H1 (cell line): ENCODE data around the gene GPR176. TPM values are rescaled to one million over a fixed set of nuclear protein-coding genes. Genes with fewer than 3 reads are reported as not detected.

ENCODE experiments used
- CTCF ChIA-PET: fragments of 300-600 bp; sonication (Branson Sonifier 250); formaldehyde crosslinking; loops from one replicate; lab custom pipeline; 2021; ENCODE audit not compliant: partially characterized antibody; lab: Charles Lee
- POLR2A ChIA-PET: fragments of 300-600 bp; sonication (Branson Sonifier 250); formaldehyde crosslinking; loops from one replicate; lab custom pipeline; 2021; ENCODE audit warnings: inconsistent platforms; ENCODE audit not compliant: partially characterized antibody; lab: Charles Lee
- DNase-seq, 2 experiments: peaks; one replicate each; pipeline versions ENCODE4 v3.0.0 to v3.0.0-alpha.2; 2010 to 2022; ENCODE audit warnings: low spot score in 2 of 2, low read depth in 1 of 2, mixed read lengths in 1 of 2
- FAIRE-seq: peaks from 2 replicates; lab custom pipeline; 2011; peaks lifted over from hg19 to GRCh38; lab: Jason Lieb, UNC
- H2AFZ ChIP-seq: 2 replicates; pipeline ENCODE4 v1.8.1; 2012; ENCODE audit warnings: low read length, inconsistent platforms
- H2AK5ac ChIP-seq: 2 replicates; pipeline ENCODE4 v1.6.1; 2013; ENCODE audit warnings: low read depth, low read length
- H2BK120ac ChIP-seq: replicated peaks from 2 replicates; pipeline ENCODE3; 2013; ENCODE audit warnings: low read depth, low read length, inconsistent platforms
- H2BK12ac ChIP-seq: 2 replicates; pipeline ENCODE4 v1.6.1; 2013; ENCODE audit warnings: low read depth, low read length
- H2BK15ac ChIP-seq: 2 replicates; pipeline ENCODE4 v1.6.1; 2013; ENCODE audit warnings: low read length
- H2BK20ac ChIP-seq: 2 replicates; pipeline ENCODE4 v1.6.1; 2013; ENCODE audit warnings: low read length
- H2BK5ac ChIP-seq: 2 replicates; pipeline ENCODE4 v1.6.1; 2013; ENCODE audit warnings: low read depth, low read length
- H3K14ac ChIP-seq: 2 replicates; pipeline ENCODE4 v1.6.1; 2013; ENCODE audit warnings: inconsistent platforms; ENCODE audit not compliant: insufficient read length
- H3K18ac ChIP-seq: 2 replicates; pipeline ENCODE4 v1.6.1; 2013; ENCODE audit warnings: low read length; ENCODE audit errors: extremely low read depth
- H3K23ac ChIP-seq: 2 replicates; pipeline ENCODE4 v1.6.1; 2013; ENCODE audit warnings: inconsistent platforms; ENCODE audit not compliant: insufficient read length
- H3K23me2 ChIP-seq: 2 replicates; pipeline ENCODE4 v1.6.1; 2013; ENCODE audit warnings: low read depth, low read length
- H3K27ac ChIP-seq: 2 replicates; pipeline ENCODE4 v1.6.1; 2011; ENCODE audit warnings: low read depth, low read length, inconsistent platforms
- H3K27me3 ChIP-seq, 4 experiments: replicated peaks in 1 of 4; 1 replicate in 1 of 4; 2 replicates in 3 of 4; pipeline versions ENCODE4 v1.6.1 to v1.8.1; 2011 to 2013; ENCODE audit warnings: low read length in 3 of 4, mild to moderate bottlenecking in 3 of 4, inconsistent platforms in 2 of 4, mixed read lengths in 2 of 4, moderate library complexity in 1 of 4; ENCODE audit not compliant: control insufficient read depth in 3 of 4, insufficient read depth in 3 of 4; ENCODE audit errors: extremely low read depth in 1 of 4
- H3K36me3 ChIP-seq, 4 experiments: 2 replicates each; pipeline versions ENCODE4 v1.6.1 to v1.8.1; 2011 to 2013; ENCODE audit warnings: mild to moderate bottlenecking in 4 of 4, low read length in 3 of 4, moderate library complexity in 2 of 4, control low read depth in 1 of 4, inconsistent platforms in 1 of 4; ENCODE audit not compliant: insufficient read depth in 4 of 4, control insufficient read depth in 2 of 4
- H3K4ac ChIP-seq: replicated peaks from 2 replicates; pipeline ENCODE3; 2013; ENCODE audit warnings: low read length, low read depth, mixed read lengths, inconsistent platforms; ENCODE audit not compliant: insufficient read length
- H3K4me1 ChIP-seq, 4 experiments: replicated peaks in 1 of 4; 1 replicate in 1 of 4; 2 replicates in 3 of 4; pipeline versions ENCODE4 v1.6.1 to v1.8.1; 2011 to 2013; ENCODE audit warnings: low read length in 3 of 4, inconsistent platforms in 2 of 4, mixed read lengths in 1 of 4; ENCODE audit not compliant: insufficient read depth in 4 of 4, control insufficient read depth in 3 of 4
- H3K4me2 ChIP-seq, 2 experiments: 2 replicates each; pipeline versions ENCODE4 v1.6.1 to v1.8.1; 2011 to 2013; ENCODE audit warnings: low read depth in 2 of 2, low read length in 2 of 2, control low read depth in 1 of 2, inconsistent platforms in 1 of 2, mild to moderate bottlenecking in 1 of 2; ENCODE audit not compliant: insufficient read depth in 1 of 2
- H3K4me3 ChIP-seq, 4 experiments: fragments of 200-600, 300-600 bp in 1 of 4; sonication (generic), shearing (Covaris generic), sonication (Bioruptor Twin) in 1 of 4; 2 replicates each; pipeline versions ENCODE4 v1.5.1 to v1.8.1; 2011 to 2016; ENCODE audit warnings: low read length in 4 of 4, low read depth in 3 of 4, control low read depth in 2 of 4, inconsistent platforms in 2 of 4, mild to moderate bottlenecking in 2 of 4, mixed read lengths in 1 of 4, moderate library complexity in 1 of 4; ENCODE audit not compliant: insufficient read depth in 2 of 4; ENCODE audit errors: extremely low read depth in 1 of 4
- H3K56ac ChIP-seq: replicated peaks from 2 replicates; pipeline ENCODE3; 2013; ENCODE audit warnings: low read depth, mild to moderate bottlenecking, mixed read lengths, low read length, inconsistent platforms; ENCODE audit not compliant: insufficient read length
- H3K79me1 ChIP-seq: 2 replicates; pipeline ENCODE4 v1.6.1; 2013; ENCODE audit warnings: low read depth, low read length, control low read depth
- H3K79me2 ChIP-seq, 2 experiments: 2 replicates each; pipeline versions ENCODE4 v1.6.1 to v1.8.1; 2012 to 2013; ENCODE audit warnings: low read length in 2 of 2, mild to moderate bottlenecking in 2 of 2, inconsistent platforms in 1 of 2; ENCODE audit not compliant: insufficient read depth in 2 of 2, control insufficient read depth in 1 of 2
- H3K9ac ChIP-seq, 4 experiments: replicated peaks in 1 of 4; 1 replicate in 1 of 4; 2 replicates in 3 of 4; pipeline versions ENCODE4 v1.6.1 to v1.8.1; 2011 to 2013; ENCODE audit warnings: low read depth in 3 of 4, low read length in 3 of 4, control low read depth in 2 of 4, mild to moderate bottlenecking in 2 of 4, moderate library complexity in 2 of 4, inconsistent platforms in 1 of 4; ENCODE audit errors: extremely low read depth in 1 of 4
- H3K9me3 ChIP-seq, 2 experiments: 2 replicates each; pipeline versions ENCODE4 v1.6.1 to v1.8.1; 2012 to 2013; ENCODE audit warnings: mild to moderate bottlenecking in 2 of 2, moderate library complexity in 2 of 2, control low read depth in 1 of 2, inconsistent platforms in 1 of 2, low read depth in 1 of 2, low read length in 1 of 2, mixed read lengths in 1 of 2; ENCODE audit not compliant: insufficient read depth in 2 of 2
- H4K20me1 ChIP-seq, 2 experiments: replicated peaks in 1 of 2; 2 replicates each; pipeline versions ENCODE3 to v1.8.1; 2011 to 2013; ENCODE audit warnings: inconsistent platforms in 2 of 2, low read length in 2 of 2, mild to moderate bottlenecking in 1 of 2; ENCODE audit not compliant: insufficient read depth in 2 of 2, control insufficient read depth in 1 of 2
- H4K5ac ChIP-seq: 2 replicates; pipeline ENCODE4 v1.6.1; 2013; ENCODE audit warnings: low read length, low read depth, mixed read lengths, inconsistent platforms; ENCODE audit not compliant: insufficient read length
- H4K8ac ChIP-seq: 2 replicates; pipeline ENCODE4 v1.8.0; 2013; ENCODE audit warnings: mild to moderate bottlenecking, moderate library complexity, low read length, inconsistent platforms; ENCODE audit not compliant: insufficient read depth; ENCODE audit errors: extremely low read depth
- H4K91ac ChIP-seq: replicated peaks from 2 replicates; pipeline ENCODE3; 2013; ENCODE audit warnings: low read length, mixed read lengths, inconsistent platforms; ENCODE audit not compliant: insufficient read length
- E2F6 ChIP-seq: IDR thresholded peaks from 2 replicates; pipeline ENCODE4 v1.6.1; 2012; ENCODE audit warnings: inconsistent platforms
- PHF8 ChIP-seq: fragments of 200-600 bp; sonication (generic); conservative IDR thresholded peaks from 2 replicates; pipeline ENCODE4 v1.7.1; 2012; ENCODE audit warnings: low read depth, mild to moderate bottlenecking, inconsistent platforms, low read length, moderate library complexity
- SP4 ChIP-seq: IDR thresholded peaks from 2 replicates; pipeline ENCODE4 v1.6.1; 2012; ENCODE audit warnings: low read length, inconsistent platforms
- SUZ12 ChIP-seq: fragments of 200-600 bp; sonication (generic); IDR thresholded peaks from 2 replicates; pipeline ENCODE4 v1.6.1; 2012; ENCODE audit warnings: mild to moderate bottlenecking, inconsistent platforms, low read length, moderate library complexity, mixed read lengths
- WGBS, 2 experiments: shearing (Covaris generic) in 1 of 2; methylation state at CpG; one replicate each; pipeline versions ENCODE4 v1.1.6 to v1.1.7; 2013 to 2015; ENCODE audit warnings: low lambda C conversion rate in 2 of 2, mixed read lengths in 2 of 2, inconsistent platforms in 1 of 2, low coverage in 1 of 2, missing lambda C conversion rate in 1 of 2; ENCODE audit not compliant: insufficient replicate concordance in 2 of 2, insufficient coverage in 1 of 2, insufficient read length in 1 of 2; ENCODE audit errors: extremely low coverage in 1 of 2, missing lambda C conversion rate in 1 of 2; 5-methylcytosine and 5-hydroxymethylcytosine counted together
- polyA plus RNA-seq, 7 experiments: library from polyadenylated mRNA; depleted of rRNA in 3 of 7; stranded (reverse) in 5 of 7; unstranded in 2 of 7; fragments of >200 nt in 5 of 7; fragments of 200-250 nt in 2 of 7; gene quantifications; 1 replicate in 5 of 7; 2 replicates in 1 of 7; 4 replicates in 1 of 7; pipeline versions ENCODE4 v1.2.1 to v1.2.3, GENCODE V29; 2011 to 2013; ENCODE audit warnings: missing spikeins in 2 of 7, mixed read lengths in 2 of 7
- total RNA-seq: library from RNA; stranded (reverse); fragmentation: NEBNext Ultra II Directional; extraction: Animal tissue kit (Norgen Biotek cat#: 25700); gene quantifications from 2 replicates; pipeline ENCODE4 v1.2.1, GENCODE V29; 2021

The GPR176 gene
- total and polyA plus RNA-seq, 2 of the 8 experiments (the other 6 are each of a cell fraction or from before 2014, with no cell fraction given) = 190 to 281 TPM

GRCh38 chr15:39878406-39878785 is 41.7 kb downstream of the GPR176 start:
- ChIA-PET CTCF (interaction anchor here (0.9 to 5.9 kb wide), 2 partner anchors 18 to 91 kb away, joined by 3 to 34 read pairs; no protein-coding TSS in a partner anchor), POLR2A (interaction anchor here (1.6 to 2.8 kb wide), 2 partner anchors 10 to 80 kb away, joined by 6 to 14 read pairs; no protein-coding TSS in a partner anchor)
- Histone ChIP-seq H3K4me2 (no peak overlapping the region), H2BK120ac (no peak overlapping the region), H3K18ac (no peak overlapping the region), H2BK5ac (no peak overlapping the region), H3K79me1 (peaks cover 6% of the 10 kb centered on the region), H2BK12ac (no peak overlapping the region), H2AK5ac (no peak overlapping the region), H4K91ac (no peak overlapping the region), H2AFZ (no peak overlapping the region), H3K4ac (no peak overlapping the region), H3K9ac (no peak overlapping the region), H3K4me1 (peaks cover 0 to 7% (median 3%) of the 10 kb centered on the region in 4 experiments; a peak in 4 of 7 replicates), H3K14ac (no peak overlapping the region), H3K4me3 (no peak overlapping the region), H3K27ac (no peak overlapping the region), H3K23me2 (no peaks in the 10 kb centered on the region), H2BK15ac (no peak overlapping the region), H3K27me3 (no peaks in the 10 kb centered on the region), H4K5ac (no peak overlapping the region), H4K20me1 (peaks cover 0 to 7% of the 10 kb centered on the region in 2 experiments), H3K23ac (no peak overlapping the region), H3K79me2 (peaks cover 19 to 97% of the 10 kb centered on the region in 2 experiments; a peak in 3 of 4 replicates)
- DNase-seq (no peak), FAIRE-seq (no peak)
- WGBS, 2 experiments = 96% methylated on average over 1 of the region's 1 CpG; no CpG with 5 or more reads in 1 of the 2 experiments
- TF ChIP-seq E2F6 = no peak
- TF ChIP-seq SUZ12 = no peak
- no peak for TF ChIP-seq SP4
- TF ChIP-seq PHF8 = no peak
- TF ChIP-seq, all 59 proteins: peak for 0
- Histone ChIP-seq H3K56ac (no peak overlapping the region), H3K9me3 (no peaks in the 10 kb centered on the region), H3K36me3 (peaks cover 0 to 12% (median 5%) of the 10 kb centered on the region in 4 experiments; a peak in 3 of 8 replicates), H2BK20ac (no peak overlapping the region), H4K8ac (no peak overlapping the region)
